HG02840 (cell line): ENCODE results near the gene SYNGR1.
"Not testable (repeated sequence)": the region's sequence is repeated elsewhere in the genome, so short reads cannot be mapped to it uniquely, and the experiment has no call there.

ENCODE experiments used
- ATAC-seq: cut with Tn5 transposase; IDR thresholded peaks from one replicate; pipeline ENCODE4 v1.9.1; 2021; ENCODE audit warnings: mild to moderate bottlenecking, moderate library complexity, moderate number of reproducible peaks; ENCODE audit not compliant: unreplicated experiment, low FRiP score

SYNGR1 gene

DNA sequence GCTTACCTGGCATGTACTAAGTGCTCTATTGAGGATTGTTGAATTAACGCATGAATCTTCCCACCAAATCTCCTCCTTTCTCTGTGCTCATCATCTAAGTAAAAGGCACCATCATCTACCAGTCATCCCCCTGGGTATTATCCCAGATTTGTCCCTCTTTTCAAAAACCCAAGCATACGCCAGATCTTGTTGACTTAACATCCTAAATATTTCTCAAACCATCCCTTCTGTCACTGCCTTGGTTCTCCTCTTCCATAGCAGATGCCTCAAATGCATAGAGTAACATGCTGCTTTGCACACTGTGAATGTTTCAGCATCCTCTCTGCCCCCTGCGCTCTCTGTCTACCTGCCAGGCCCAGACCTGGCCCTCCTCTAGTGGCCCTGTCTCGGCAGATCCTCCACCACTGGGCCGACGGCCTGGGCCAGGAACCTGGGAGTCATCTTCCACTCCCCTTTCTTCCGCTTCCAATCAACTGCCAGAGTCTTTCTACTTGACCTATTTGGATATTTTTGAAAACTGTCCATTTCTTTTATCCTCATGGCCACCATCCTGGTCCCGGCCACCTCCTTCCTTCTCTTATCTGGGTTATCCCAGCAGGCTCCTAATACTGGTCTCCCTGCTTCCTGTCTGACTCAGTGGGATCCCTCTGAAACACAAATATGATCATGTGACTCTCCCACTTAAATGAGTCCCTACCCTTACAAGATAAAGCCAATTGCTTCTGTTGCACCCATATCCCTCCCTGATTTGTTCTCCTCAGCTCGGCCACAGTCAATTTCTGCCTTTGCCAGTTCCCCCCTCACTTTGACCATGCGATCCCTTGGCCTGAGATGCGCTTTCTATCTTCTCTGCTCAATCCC is 46.4 kb downstream of the SYNGR1 start:
- no peak for ATAC-seq

DNA sequence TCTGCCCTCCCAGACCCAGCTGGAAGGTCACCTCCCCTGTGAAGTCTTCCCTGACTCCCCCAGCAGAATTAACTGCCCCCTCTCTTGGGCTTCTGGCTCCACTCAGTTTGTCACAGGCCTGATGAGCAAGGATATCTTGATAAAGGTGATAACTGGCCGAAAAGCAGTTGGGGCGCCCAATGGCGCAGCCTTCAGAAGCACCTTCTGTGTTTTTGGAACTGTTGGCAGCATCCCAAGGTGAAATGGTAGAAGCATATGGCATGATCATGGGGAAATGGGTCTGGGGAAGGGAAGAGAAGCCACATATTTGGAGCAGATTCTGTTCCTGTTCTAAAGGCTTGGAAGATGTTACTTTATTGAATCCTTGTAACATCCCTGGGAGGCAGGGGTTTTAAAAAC is 47.0 kb downstream of the SYNGR1 start:
- ATAC-seq, result no peak

DNA sequence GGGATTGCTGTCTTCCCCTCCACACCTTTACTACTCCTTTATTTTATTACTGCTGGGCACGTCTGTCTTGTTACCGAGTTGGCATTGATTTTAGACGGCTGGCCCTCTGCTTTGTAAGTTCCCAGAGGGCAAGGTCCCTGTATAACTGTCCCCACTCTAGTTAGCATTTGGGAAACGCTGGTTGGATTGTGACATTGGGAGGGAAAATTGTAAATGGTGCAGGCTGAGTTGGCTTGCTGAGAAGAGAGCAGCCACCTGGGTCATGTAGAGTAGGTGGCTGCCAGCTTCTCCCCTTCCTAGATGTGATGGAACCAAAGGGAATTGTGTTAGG is 51.5 kb downstream of the SYNGR1 start:
- no peak for ATAC-seq

DNA sequence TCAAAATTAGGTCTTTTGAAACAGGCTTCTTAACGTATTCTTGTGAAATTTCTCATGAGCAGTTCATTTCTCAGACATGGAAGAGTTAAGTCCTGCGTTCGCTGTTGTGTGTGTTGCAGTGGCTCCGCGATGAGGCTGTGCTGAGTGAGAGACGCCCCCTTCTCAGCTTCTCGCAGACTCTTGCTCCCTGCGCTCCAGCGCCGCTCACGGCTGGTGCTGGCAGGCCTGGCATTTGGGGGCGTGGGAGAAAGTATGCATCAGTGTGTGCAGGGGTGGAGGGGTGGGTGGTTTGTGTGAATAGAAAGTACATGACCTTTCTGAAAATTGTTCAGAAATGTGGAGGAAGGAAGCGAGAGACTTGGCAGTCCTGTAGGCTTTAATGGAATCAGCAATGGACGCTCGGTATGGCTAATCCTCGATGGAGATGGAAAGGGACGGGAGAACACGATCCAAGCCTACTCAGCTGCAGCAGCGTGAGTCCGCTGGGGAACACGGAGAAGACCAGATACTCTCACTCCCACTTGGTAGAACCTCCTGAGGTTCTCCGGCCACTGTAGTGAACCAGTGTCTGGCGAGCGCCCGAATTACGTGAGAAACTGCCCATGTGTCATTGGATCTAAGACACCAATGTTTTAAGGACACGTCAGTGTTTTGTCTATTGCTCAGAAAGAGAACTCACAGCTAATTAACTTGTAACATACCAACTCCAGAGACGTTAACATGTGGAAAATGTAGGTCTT is 55.7 kb downstream of the SYNGR1 start:
- no peak for ATAC-seq

DNA sequence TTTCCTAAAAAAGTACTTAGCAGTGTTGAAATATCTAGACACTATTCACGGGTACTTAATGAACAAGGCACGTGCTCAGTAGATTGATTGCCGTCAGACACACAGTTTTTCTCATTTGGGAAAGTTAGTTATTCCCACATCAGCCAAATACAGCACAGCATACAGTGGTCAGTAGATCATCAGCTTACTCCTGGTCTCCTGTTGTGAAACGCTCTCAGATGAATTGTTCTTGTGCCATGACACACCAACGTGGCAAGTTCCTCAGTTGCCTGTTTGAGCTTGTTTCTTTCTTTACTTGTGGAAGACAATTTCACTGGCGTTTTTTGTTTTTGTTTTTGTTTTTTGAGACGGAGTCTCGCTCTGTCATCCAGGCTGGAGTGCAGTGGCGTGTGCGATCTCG is 58.4 kb downstream of the SYNGR1 start:
- no peak for ATAC-seq

GRCh38 chr22:39408807-39409206 is 59.0 kb downstream of the SYNGR1 start:
- no peak for ATAC-seq

- ATAC-seq, result no peak
Observed at GRCh38 chr22:39409516-39410029, 59.8 kb downstream of the SYNGR1 start.

- no peak for ATAC-seq
Observed at GRCh38 chr22:39410264-39410663, 60.5 kb downstream of the SYNGR1 start.

GRCh38 chr22:39411828-39412365 is 62.1 kb downstream of the SYNGR1 start:
- not testable (repeated sequence) for ATAC-seq

- ATAC-seq, result not testable (repeated sequence)
Observed at GRCh38 chr22:39413204-39413603, 63.4 kb downstream of the SYNGR1 start.

DNA sequence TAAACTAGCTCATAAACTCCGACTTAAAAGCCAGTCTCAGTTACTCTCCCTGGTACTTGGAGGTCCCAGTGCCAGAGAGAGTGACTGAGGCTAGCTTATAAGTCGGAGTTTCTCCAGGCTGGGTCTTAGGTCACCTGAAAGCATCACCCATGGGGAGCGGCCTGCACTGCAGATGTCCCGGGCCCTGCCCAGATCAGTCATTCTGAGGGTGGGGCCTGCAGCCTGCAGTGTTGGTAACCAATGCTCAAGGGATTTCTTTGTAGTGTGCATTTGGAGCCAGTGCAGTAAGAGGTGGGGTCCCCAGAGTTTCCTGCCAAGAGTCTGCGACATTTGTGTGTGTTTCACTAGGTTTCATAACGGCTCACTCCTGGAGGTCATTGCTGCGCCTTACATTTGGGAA is 64.6 kb downstream of the SYNGR1 start:
- ATAC-seq, result no peak

- ATAC-seq, result no peak
Observed at GRCh38 chr22:39414886-39415285, 65.1 kb downstream of the SYNGR1 start.

- ATAC-seq, result no peak
Observed at GRCh38 chr22:39415506-39415905, 65.7 kb downstream of the SYNGR1 start.

- ATAC-seq, result no peak
Observed at GRCh38 chr22:39416319-39416718, 66.5 kb downstream of the SYNGR1 start.

- ATAC-seq, result no peak
Observed at GRCh38 chr22:39417641-39418040, 67.8 kb downstream of the SYNGR1 start.

- ATAC-seq, result no peak
Observed at GRCh38 chr22:39418696-39419095, 68.9 kb downstream of the SYNGR1 start.

DNA sequence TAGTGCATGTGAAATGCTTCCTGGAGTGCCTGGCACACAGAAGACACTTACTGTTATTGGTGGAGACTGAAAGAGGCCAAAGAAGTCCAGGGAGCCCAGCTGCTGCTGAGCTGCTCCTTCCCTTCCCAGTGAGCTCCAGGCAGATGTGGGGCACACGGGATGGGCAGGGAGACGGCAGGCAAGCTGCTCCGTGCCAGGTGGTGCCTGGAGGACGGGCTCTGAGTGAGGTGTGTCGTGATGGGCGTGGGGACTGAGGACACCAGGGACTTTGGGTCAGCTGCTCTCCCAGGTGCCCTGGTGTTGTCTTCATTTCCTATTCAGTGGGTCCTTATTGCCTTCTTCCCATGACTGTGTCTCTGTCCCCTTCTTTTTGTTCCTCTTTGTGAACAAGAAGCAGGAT is 69.3 kb downstream of the SYNGR1 start:
- no peak for ATAC-seq

DNA sequence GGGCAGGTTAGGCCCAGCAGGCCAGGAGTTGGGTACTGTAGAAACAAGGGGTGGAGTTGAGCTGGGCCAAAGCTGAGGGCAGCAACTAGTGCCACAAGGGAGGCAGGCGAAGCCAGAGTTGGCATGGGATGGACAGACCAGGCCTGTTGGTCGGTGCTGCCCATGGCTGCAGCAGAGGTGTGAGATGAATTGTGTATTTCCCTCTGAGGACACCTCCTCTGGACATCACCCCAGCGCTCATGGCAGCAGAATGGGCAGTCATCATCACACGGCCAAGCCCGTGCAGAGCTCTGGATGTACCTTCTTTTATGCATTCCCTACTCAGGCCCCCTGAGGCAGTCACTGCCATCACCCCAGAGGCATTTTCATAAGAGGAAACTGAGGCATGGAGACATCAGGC is 70.1 kb downstream of the SYNGR1 start:
- ATAC-seq, result no peak

GRCh38 chr22:39421691-39422090 is 71.9 kb downstream of the SYNGR1 start:
- ATAC-seq, result no peak

DNA sequence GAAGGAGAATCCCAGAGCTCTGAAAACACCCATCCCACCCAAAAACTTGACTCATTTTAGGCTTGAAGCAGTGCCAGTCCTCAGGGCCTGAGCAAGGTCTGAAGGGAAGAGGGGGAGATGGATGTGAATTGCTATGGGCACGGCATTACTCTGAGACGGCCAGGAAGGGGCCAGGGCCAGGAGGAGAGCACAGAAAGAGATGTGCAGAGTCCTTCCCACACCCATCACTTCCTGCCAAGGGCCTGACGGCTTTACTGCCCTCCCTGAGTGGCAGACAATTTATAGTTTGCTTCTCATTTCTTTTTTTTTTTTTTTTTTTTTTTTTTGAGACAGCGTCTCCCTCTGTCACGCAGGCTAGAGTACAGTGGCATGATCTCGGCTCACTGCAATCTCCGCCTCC is 72.3 kb downstream of the SYNGR1 start:
- ATAC-seq, result no peak

- no peak for ATAC-seq
Observed at GRCh38 chr22:39422721-39423120, 72.9 kb downstream of the SYNGR1 start.
